NCI-H345 (cell line): ENCODE measurements around the gene RUNX3.

ENCODE experiments used
- DNase-seq: peaks from one replicate; lab custom pipeline; 2025; lab: John Stamatoyannopoulos, UW

Gene RUNX3

DNA sequence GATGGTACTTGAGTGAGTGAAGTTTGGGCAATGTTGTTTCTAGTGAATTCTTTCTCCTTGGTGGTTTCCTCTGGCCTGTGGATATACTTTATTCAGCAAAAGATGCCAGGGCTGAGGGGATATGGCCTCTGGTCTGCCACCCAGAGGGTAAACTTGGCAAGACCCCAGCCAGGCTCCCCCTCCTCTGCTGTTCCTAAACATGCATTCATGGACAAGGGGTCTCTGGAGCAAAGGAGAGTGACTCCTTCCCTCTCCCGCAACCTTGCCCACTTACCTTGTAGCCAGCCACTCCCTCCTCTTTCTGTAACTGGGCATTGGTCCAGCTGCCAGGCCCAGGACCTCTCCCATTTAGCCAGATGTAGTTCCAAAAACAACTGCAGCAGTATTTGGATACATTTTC is 43.8 kb downstream of the RUNX3 start:
- DNase-seq: no peak

- no peak for DNase-seq
Measured at GRCh38 chr1:24884751-24885150, 45.3 kb downstream of the RUNX3 start.

- DNase-seq: no peak
Measured at GRCh38 chr1:24881034-24881433, 49.0 kb downstream of the RUNX3 start.

- DNase-seq: no peak
Measured at GRCh38 chr1:24878775-24879742, 51.0 kb downstream of the RUNX3 start.

DNA sequence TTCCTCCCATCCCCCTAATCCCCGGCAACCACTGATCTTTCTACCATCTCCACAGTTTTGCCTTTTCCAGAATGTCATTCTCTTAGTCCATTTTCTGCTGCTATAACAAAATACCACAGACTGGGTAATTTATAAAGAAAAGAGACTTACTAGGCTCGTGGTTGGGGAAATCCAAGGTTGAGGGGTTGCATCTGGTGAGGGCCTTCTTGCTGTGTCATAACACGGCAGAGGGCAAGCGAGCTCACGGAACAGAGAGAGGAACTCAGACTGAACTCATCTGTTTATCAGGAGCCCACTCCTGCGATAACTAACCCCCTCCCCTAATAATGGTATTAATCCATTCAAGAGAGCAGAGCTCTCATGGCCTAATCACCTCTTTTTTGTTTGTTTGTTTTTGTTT is 52.0 kb downstream of the RUNX3 start:
- DNase-seq: no peak

DNA sequence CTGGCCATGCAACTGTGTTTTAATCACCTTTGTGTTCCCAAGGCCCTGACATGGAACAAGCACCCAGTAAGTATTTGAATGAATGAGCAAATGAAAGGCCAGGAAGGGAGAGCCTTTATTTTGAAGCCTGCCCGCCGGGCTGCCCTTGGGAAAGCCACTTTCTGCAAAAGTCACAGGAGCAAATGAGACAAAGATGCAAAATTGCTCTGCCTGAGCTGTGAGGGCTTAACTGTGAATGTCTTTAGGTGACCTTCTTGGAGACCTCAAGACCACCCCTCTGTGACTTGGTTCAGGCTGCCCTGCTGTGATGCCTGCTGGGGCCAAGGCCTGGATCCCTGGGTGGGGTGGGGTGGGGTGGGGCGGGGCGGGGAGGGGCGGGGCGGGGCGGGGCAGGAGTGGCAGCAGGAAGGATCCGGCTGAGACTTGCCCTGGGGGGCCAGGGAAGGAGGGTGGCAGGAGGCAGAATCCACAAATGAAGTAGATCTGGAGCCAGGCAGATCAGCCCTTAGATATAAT is 54.0 kb downstream of the RUNX3 start:
- no peak for DNase-seq

- DNase-seq: no peak
Measured at GRCh38 chr1:24875257-24875656, 54.8 kb downstream of the RUNX3 start.

DNA sequence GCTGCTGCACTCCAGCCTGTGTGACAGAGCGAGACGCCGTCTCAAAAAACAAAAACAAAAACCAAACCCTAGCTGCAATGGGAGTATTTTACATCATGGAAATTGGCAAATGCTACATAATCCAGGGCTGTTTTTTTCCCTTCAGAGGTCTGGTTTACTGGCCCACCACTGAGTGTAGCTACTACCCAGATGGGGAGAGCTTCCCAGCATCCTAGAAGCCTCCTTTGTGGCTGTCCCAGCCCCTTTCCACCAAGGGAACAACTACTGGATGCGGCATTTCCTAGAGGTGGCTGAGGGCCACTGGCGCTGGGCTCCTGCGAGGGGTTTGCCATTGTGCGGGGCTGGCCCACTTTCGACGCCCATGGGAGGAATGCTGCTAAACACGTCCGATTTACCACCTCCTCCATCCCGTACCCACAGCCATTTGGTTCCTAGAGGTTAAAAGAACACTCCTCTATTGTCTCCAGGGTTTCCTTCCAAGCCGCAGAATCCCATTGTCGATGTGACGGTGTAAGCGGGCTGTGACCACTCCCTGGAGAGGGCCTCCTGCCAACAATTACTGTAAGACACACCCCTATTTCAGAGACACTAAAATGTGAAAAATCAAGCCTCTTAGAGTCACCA is 55.4 kb downstream of the RUNX3 start:
- DNase-seq: no peak

- DNase-seq: no peak
Measured at GRCh38 chr1:24874056-24874455, 56.0 kb downstream of the RUNX3 start.

- DNase-seq: no peak
Measured at GRCh38 chr1:24873148-24873547, 56.9 kb downstream of the RUNX3 start.

DNA sequence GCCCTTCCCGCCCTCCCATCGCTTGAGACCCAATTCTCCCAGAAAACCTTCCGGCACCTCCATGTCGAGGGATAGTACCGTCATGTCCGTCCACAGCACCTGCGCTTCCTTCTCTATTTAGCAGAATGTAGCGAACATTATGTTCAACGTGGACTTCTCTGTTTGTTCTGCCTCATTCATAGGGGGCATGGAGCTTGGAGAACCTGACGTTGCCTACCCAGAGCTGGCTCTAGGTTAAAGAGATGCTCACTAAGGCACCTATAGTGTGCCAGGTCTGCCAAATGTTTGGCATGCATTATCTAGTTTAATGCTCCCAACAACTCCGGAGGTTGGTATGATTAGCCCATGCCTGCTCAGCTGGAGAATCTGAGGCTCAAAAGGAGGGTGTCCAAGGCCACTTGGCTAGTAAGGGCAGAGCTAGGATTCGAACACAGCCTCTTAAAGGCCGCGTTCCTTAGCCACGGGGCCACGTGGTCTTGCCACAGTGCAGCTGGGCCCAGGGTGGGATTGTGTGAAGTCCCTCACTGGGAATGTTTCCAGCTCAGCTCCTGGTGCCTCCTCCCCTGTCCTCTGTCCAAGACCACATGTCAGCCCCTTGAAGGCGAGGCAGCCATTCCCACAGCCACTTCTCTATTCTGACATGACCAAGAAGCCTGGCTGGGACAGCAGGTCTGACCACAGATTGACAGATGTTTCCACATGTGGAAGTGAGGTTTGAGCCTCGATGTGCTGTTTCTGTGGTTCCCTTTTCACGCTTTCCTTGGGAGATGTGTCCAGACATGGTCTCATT is 57.8 kb downstream of the RUNX3 start:
- DNase-seq: no peak

DNA sequence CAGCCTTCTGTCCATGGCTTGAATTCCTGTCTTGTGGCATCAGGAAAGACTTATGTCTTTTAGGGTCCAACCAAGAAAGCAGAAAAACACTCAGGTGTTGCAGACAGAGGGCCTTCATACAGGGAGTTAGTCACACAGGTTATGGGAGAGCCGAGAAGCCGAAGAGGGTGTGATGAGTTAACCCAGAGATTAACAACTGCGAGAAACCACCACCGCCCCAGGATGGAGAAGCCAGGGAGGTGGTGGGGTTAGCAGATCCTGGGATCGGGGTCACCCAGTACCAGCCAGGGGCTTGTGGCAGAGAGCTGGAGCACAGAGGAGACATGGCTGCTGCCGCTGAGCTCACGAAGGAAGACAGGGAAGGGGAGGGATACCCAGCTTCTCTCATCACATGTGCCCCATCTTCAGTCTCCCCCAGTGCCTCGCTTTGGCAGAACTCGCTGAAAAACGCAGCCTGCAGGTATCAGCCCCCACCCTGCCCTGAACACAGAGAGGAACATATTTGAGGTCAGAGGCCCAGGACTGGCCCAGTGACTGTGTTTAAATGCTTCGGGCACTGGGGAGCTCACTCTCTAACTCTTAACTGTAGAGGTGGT is 58.7 kb downstream of the RUNX3 start:
- no peak for DNase-seq

DNA sequence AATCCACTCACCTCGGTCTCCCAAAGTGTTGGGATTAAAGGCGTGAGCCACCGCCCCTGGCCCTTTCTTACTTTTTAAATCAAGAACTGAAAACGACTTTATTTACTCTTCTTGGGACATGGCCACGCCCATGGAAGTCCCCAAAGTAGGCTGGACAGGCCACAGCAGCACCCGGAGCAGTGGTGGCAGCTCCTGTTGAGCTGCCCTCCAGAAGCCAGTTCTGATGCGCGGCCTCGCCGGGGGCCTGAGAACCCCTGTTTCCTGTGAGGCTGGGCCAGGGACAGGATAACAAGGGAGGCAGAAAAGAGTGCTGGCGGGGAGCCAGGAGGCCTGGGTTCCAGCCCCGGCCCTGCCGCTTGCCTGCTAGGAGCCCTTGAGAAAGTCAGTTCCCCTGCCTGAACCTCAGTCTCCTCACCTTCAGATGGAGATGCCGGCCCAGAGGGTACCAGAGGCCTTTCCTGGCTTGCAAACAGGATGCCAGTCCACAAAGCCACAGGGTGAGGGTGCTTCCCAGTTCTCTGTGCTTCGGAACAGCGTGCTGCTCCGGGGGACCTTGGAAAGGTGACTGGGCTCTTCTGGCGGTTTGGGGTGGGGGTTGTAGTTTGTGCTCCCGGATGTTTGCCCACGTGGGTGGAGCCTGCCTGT is 59.4 kb downstream of the RUNX3 start:
- DNase-seq: no peak

DNA sequence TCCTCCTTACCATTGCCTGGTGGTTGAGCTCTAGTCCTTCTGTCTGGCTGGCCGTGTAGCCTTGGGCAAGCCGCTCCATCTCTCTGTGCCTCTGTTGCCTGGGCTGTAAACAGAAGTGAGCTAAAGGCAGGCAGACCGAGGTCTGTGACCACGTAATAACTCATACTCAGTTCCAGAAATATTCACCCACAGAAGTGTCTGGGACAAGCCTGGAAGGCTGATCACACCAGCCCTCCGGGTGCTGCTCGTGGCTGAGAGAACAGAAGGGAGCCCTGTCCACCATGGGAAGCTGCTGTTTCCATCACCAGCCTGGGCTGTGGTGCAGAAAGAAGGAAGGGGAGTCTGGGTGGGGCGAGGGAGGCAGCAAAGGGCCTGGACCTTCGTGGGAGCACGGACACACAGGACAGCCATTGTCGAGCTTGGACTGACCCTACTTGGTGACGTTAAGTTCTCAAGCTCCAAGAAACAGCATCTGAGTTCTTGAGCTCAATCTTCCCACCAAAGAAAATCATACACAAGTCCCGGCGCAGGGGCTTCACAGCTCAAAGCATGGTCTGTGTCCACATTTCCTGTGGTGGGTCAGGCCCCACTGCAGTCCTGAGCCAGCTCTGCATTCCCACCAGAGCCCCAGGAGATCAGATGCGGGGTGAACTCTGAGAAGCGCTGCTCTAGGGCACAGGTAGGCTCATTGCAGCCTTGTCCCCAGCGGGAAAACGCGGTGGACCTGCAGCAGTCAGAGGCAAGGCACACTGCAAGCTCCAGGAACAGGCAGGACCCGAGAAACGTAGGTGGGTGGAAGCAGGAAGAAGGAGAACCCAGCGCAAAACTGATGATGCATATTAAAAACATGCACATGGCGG is 61.8 kb downstream of the RUNX3 start:
- DNase-seq: no peak

- no peak for DNase-seq
Measured at GRCh38 chr1:24867084-24867870, 62.8 kb downstream of the RUNX3 start.

DNA sequence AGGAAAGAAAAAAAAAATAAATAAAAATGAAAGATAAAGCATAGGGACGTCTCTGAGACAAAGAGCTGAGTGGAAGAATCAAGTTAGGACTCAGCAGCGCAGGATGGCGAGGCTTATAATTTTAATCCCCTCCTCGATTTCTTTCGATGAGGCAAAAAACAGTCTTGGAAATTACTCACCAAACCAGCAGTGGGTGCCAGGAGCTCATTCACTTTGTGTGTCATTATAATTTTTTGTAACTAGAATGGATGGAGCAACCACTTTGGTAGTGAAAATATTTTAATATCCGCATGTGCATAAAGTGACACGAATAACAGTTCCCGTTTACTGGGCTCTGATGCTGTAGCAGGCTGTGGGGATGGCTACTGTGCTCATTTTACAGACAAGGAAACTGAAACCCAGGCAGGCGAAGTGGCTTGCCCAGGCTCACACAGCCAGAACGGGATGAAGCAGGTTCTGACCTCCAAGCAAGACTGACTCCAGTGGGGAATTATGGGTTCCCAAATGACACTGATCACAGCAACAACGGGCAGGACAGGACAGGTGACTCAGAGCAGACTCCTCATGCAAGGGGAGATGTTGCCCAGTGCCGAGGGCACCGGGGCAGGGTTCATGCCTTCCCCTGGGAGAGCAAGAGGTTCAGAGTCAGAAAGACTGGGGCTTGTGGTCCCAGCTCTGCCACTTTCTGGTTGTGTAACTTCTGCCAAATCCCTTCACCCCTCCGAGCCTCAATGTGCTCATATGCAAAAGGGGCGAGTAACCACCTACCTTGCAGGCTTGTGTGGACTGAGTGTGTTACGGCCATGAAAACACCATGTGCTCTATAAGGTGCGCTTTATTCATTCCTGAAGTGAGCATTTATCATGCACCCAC is 63.6 kb downstream of the RUNX3 start:
- DNase-seq: no peak

GRCh38 chr1:24865587-24865986 is 64.5 kb downstream of the RUNX3 start:
- DNase-seq: no peak

DNA sequence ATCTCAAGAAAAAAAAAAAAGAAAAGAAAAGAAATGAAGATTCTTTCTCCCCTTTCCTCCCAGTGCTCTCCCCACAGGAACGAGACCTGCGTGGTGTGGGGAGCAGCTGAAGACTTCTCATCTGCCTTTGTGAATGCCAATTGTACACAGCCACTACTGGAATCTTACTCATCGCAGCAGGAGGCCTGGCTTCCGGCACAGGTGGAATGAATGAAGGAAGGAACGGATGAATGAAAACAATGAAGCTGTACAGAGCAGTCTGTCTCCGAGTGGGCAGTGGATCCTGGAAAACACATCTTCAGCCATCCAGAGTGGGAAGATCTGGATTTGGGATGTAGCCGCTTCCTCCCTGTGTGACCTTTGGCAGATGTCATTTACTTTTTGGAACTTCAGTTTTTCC is 64.9 kb downstream of the RUNX3 start:
- no peak for DNase-seq

DNA sequence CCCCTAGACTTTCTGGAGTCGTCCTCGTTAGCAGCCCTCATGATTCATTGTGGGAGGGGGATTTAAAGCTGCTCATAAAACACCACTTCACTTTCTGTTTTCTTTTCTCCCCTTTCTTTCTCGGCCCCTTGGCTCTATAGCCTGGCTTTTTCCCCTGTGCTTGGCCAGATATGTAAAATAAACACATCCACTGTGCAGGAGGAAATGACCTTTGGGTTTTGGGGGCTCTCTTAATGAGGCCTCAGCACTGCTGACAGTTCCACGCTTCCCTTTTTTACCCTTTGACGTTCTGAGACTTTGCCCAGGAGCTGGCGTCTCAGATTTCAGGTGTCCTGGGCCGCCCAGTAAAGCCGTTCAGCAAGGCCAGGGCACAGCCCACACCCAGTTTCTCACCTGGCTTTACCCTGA is 65.7 kb downstream of the RUNX3 start:
- DNase-seq: no peak
